Glutamatergic neuron (in vitro differentiated cells): ENCODE data around the gene BICDL2. TPM values are rescaled to one million over a fixed set of nuclear protein-coding genes. Genes with fewer than 3 reads are reported as not detected.

Experiments
- DNase-seq: peaks from one replicate; pipeline ENCODE4 v3.0.0; 2022
- H3K27ac Mint-ChIP-seq: one replicate; pipeline ENCODE4 v1.8.0; 2020; ENCODE audit warnings: mild to moderate bottlenecking, mixed read lengths, inconsistent platforms; ENCODE audit not compliant: unreplicated experiment
- H3K27me3 Mint-ChIP-seq: one replicate; pipeline ENCODE4 v1.8.0; 2020; ENCODE audit warnings: mild to moderate bottlenecking, moderate library complexity, mixed read lengths, inconsistent platforms; ENCODE audit not compliant: unreplicated experiment
- H3K36me3 Mint-ChIP-seq: one replicate; pipeline ENCODE4 v1.8.0; 2020; ENCODE audit warnings: mild to moderate bottlenecking, mixed read lengths, inconsistent platforms; ENCODE audit not compliant: unreplicated experiment
- H3K4me1 Mint-ChIP-seq: one replicate; pipeline ENCODE4 v1.8.0; 2020; ENCODE audit warnings: mild to moderate bottlenecking, low read depth, mixed read lengths, inconsistent platforms; ENCODE audit not compliant: unreplicated experiment
- H3K4me3 Mint-ChIP-seq: one replicate; pipeline ENCODE4 v1.8.0; 2020; ENCODE audit warnings: mild to moderate bottlenecking, mixed read lengths, inconsistent platforms; ENCODE audit not compliant: unreplicated experiment
- H3K9me3 Mint-ChIP-seq: one replicate; pipeline ENCODE4 v1.8.0; 2020; ENCODE audit warnings: mild to moderate bottlenecking, moderate library complexity, mixed read lengths, inconsistent platforms; ENCODE audit not compliant: unreplicated experiment
- total RNA-seq: library from RNA; stranded (reverse); fragmentation: NEBNext Ultra II Directional; extraction: Animal tissue kit (Norgen Biotek cat#: 25700); gene quantifications from one replicate; pipeline ENCODE4 v1.2.1, GENCODE V29; 2021; ENCODE audit not compliant: unreplicated experiment
- TF ChIP-seq, protein P1 (sequence below): fragments of 200-600 bp; sonication (generic); IDR thresholded peaks from one replicate; pipeline ENCODE4 v1.5.0; 2021; ENCODE audit not compliant: partially characterized antibody, unreplicated experiment

BICDL2 gene
- total RNA-seq, 1 donor from 2014 or later = not detected

DNA sequence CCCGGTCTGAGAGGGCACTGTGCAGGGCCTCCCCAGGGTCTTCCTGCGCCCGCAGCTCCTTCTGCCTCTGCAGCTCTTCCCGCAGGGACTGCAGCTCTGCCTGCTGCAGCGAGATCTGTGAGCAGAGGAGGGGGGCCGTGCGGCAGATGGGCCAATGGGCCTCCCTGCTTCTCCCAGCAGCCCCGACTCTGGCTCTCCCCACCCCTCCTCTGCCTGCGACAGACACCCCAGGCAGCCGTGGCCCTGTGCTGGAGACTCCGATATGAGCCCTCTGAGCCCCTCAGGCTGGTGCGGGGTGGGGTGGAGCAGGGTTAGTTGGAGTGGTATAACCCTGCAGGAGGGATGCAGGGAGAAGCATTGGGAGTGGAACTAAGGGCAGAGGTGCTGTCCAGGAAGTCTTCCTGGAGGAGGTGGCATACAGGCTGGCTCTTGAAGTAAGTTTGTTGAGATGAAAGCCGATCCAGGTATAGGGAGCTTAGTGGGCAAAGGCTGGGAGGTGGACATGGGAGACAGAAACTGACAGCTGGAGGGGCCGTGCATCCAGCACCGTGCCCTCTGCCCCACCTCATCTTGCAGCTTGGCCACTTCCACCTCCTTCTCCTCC is 7.9 kb downstream of the BICDL2 start:
- peak; percentile 66 for DNase-seq
- Mint-ChIP-seq H3K4me3 (peak overlapping the region; percentile 54), H3K4me1 (peaks cover 9% of the 10 kb centered on the region), H3K9me3 (peaks cover 2% of the 10 kb centered on the region), H3K36me3 (no peaks in the 10 kb centered on the region), H3K27ac (no peak overlapping the region), H3K27me3 (peaks cover 18% of the 10 kb centered on the region)
- TF ChIP-seq, protein P1, sequence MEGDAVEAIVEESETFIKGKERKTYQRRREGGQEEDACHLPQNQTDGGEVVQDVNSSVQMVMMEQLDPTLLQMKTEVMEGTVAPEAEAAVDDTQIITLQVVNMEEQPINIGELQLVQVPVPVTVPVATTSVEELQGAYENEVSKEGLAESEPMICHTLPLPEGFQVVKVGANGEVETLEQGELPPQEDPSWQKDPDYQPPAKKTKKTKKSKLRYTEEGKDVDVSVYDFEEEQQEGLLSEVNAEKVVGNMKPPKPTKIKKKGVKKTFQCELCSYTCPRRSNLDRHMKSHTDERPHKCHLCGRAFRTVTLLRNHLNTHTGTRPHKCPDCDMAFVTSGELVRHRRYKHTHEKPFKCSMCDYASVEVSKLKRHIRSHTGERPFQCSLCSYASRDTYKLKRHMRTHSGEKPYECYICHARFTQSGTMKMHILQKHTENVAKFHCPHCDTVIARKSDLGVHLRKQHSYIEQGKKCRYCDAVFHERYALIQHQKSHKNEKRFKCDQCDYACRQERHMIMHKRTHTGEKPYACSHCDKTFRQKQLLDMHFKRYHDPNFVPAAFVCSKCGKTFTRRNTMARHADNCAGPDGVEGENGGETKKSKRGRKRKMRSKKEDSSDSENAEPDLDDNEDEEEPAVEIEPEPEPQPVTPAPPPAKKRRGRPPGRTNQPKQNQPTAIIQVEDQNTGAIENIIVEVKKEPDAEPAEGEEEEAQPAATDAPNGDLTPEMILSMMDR = no peak

DNA sequence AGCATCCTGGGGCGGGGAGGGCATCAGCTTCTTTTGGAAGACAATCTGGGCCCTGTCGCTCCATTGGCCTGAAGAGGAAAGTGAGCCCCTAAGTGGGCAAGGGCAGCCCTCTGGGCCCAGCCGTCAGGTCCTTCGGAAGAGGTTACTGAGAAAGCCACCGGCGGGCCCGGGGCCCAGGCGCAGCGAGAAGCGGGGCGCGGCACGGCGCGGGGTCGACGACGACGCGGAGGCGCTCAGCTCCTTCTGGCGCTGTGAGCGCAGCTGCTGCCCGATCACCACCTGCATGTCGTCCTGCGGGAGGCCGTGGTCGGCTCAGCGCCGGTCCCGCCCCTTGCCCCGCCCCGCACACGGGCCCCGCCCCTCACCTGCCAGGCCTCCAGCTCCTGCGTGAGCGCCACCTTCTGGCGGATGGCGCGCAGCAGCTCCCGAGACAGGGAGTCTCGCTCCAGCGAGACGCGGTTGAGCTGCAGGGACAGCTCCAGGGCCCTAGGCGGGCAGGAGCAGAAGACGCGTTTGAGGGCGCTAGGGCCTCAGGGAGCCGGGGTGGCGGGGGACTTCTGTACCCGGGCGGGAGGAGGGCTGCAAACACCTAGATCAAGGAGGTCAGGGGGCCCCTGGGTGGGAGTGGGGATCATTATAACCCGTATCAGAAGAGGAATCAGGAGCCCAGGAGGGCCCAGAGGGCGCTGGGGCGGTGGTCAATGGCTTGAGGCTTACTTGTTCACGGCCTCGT is 8.6 kb downstream of the BICDL2 start:
- Mint-ChIP-seq H3K27me3 (peaks cover 17% of the 10 kb centered on the region), H3K36me3 (no peaks in the 10 kb centered on the region), H3K27ac (peak overlapping the region; percentile 64), H3K4me1 (peaks cover 10% of the 10 kb centered on the region), H3K9me3 (peaks cover 2% of the 10 kb centered on the region), H3K4me3 (peak overlapping the region; percentile 42)
- DNase-seq = peak; percentile 94
- TF ChIP-seq, protein P1 = peak; percentile 91

DNA sequence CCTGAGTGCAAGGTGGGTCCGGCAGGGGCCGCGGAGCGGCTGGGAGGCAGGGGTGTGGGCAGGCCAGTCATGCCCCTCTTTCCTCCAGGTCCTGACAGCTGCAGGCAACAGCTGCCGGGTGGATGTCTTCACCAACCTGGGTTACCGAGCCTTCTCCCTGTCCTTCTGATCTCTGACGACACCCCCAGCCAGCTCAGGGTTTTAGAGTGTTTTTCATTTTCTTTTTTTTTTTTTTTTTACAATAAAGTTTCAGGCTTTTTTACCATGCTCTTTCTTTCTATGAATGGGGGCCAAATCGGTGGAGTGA is 9.3 kb downstream of the BICDL2 start:
- Mint-ChIP-seq H3K36me3 (no peaks in the 10 kb centered on the region), H3K9me3 (peaks cover 2% of the 10 kb centered on the region), H3K4me1 (peaks cover 13% of the 10 kb centered on the region), H3K27me3 (peaks cover 16% of the 10 kb centered on the region), H3K4me3 (peak overlapping the region; percentile 42), H3K27ac (peak overlapping the region; percentile 64)
- no peak for DNase-seq
- TF ChIP-seq, protein P1 = no peak

DNA sequence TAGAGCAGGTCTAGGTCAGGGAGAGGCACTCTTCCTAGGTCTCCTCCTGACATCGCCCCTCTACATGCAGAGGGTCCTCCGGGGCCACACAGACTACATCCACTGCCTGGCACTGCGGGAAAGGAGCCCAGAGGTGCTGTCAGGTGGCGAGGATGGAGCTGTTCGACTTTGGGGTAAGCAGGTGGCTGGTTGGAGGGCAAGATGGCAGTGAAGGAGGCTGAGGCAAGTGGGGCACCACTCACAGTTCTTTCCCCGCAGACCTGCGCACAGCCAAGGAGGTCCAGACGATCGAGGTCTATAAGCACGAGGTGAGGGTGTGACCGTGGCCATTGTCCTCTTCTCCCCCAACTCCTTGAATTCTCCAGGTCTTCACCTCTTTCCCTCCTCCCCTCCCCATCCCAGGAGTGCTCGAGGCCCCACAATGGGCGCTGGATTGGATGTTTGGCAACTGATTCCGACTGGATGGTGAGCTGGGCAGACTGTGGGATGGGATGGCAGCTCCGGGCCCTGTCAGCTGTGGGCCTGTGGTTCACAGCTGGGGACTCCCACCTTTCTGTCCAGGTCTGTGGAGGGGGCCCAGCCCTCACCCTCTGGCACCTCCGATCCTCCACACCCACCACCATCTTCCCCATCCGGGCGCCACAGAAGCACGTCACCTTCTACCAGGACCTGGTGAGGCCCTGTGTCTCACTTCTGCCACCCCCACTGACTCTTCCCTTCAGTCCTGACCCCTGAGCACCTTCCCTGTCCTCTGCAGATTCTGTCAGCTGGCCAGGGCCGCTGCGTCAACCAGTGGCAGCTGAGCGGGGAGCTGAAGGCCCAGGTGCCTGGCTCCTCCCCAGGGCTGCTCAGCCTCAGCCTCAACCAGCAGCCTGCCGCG is 9.9 kb downstream of the BICDL2 start:
- TF ChIP-seq, protein P1 = no peak
- peaks cover 15% of the 10 kb centered on the region for H3K4me1 Mint-ChIP-seq
- H3K27ac Mint-ChIP-seq = peak overlapping the region; percentile 52
- H3K27me3 Mint-ChIP-seq = peaks cover 16% of the 10 kb centered on the region
- peaks cover 2% of the 10 kb centered on the region for H3K9me3 Mint-ChIP-seq
- DNase-seq = peak; percentile 59
- no peaks in the 10 kb centered on the region for H3K36me3 Mint-ChIP-seq
- peak overlapping the region; percentile 30 for H3K4me3 Mint-ChIP-seq

DNA sequence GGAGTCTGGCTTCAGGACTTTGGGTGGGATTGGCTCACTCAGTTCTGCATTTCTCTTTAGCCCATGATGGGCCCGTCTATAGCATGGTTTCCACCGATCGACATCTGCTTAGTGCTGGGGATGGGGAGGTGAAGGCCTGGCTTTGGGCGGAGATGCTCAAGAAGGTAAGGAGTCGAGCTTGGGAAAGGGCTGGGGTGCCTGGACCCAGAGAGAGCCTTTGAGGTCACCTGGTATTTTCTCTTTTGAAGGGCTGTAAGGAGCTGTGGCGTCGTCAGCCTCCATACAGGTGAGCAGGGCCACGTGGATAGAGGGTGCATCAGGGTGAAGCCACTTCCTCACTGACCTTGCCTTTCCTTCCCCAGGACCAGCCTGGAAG is 10.8 kb downstream of the BICDL2 start:
- no peak overlapping the region for H3K4me3 Mint-ChIP-seq
- peaks cover 18% of the 10 kb centered on the region for H3K27me3 Mint-ChIP-seq
- DNase-seq = no peak
- TF ChIP-seq, protein P1 = no peak
- H3K36me3 Mint-ChIP-seq = no peaks in the 10 kb centered on the region
- H3K4me1 Mint-ChIP-seq = peaks cover 20% of the 10 kb centered on the region
- no peak overlapping the region for H3K27ac Mint-ChIP-seq
- H3K9me3 Mint-ChIP-seq = peaks cover 2% of the 10 kb centered on the region
